Naive thymus-derived CD4-positive, alpha-beta T cell (primary cell): Measurements from ENCODE around the gene ADAM12. TPM values are rescaled to one million over a fixed set of nuclear protein-coding genes. Genes with fewer than 3 reads are reported as not detected.
"Not testable (repeated sequence)": the region's sequence is repeated elsewhere in the genome, so short reads cannot be mapped to it uniquely, and the experiment has no call there.

Source experiments
- ATAC-seq: fragments of 150-1000 bp; cut with Tn5 transposase; 2 replicates; pipeline ENCODE4 v1.10.0; 2021; ENCODE audit warnings: mild to moderate bottlenecking, moderate library complexity
- CTCF ChIA-PET: fragments of 350-600 bp; sonication (Branson Sonifier 250); formaldehyde crosslinking; loops from one replicate; lab custom pipeline; 2021; ENCODE audit warnings: antibody characterized with exemption; lab: Charles Lee
- POLR2A ChIA-PET: fragments of 350-600 bp; sonication (Branson Sonifier 250); formaldehyde crosslinking; loops from one replicate; lab custom pipeline; 2021; ENCODE audit warnings: antibody characterized with exemption, inconsistent platforms; lab: Charles Lee
- DNase-seq, 9 donors: peaks; one replicate each; pipeline versions ENCODE4 v3.0.0 to v3.0.0-alpha.2; 2020 to 2022; ENCODE audit warnings: mixed read lengths in 1 of 9
- H3K27ac ChIP-seq: one replicate; pipeline ENCODE4 v1.7.0; 2013; ENCODE audit warnings: mild to moderate bottlenecking, low read depth, low read length, moderate library complexity
- H3K27me3 ChIP-seq, 2 donors: one replicate each; pipeline ENCODE4 v1.7.0; 2013; ENCODE audit warnings: low read length in 2 of 2, mild to moderate bottlenecking in 2 of 2, moderate library complexity in 2 of 2; ENCODE audit not compliant: control insufficient read depth in 2 of 2, insufficient read depth in 2 of 2
- H3K36me3 ChIP-seq, 3 experiments: 1 replicate in 2 of 3; 2 replicates in 1 of 3; pipeline ENCODE4 v1.7.0; 2013; ENCODE audit warnings: low read length in 3 of 3, mild to moderate bottlenecking in 3 of 3, moderate library complexity in 1 of 3; ENCODE audit not compliant: insufficient read depth in 3 of 3, control insufficient read depth in 2 of 3
- H3K4me1 ChIP-seq, 2 donors: one replicate each; pipeline ENCODE4 v1.7.0; 2013; ENCODE audit warnings: low read length in 2 of 2, mild to moderate bottlenecking in 2 of 2, moderate library complexity in 1 of 2; ENCODE audit not compliant: control insufficient read depth in 2 of 2, insufficient read depth in 2 of 2
- H3K4me3 ChIP-seq: 2 replicates; pipeline ENCODE4 v1.7.0; 2013; ENCODE audit warnings: mild to moderate bottlenecking, low read length
- H3K9me3 ChIP-seq, 3 experiments: 1 replicate in 2 of 3; 2 replicates in 1 of 3; pipeline ENCODE4 v1.7.0; 2013; ENCODE audit warnings: low read length in 3 of 3; ENCODE audit not compliant: control insufficient read depth in 2 of 3
- H3K27ac Mint-ChIP-seq, 9 donors: one replicate each; pipeline ENCODE4 v1.8.0; 2020 to 2022; ENCODE audit warnings: mixed read lengths in 9 of 9, mild to moderate bottlenecking in 8 of 9, moderate library complexity in 5 of 9, inconsistent platforms in 2 of 9
- H3K27me3 Mint-ChIP-seq, 5 donors: one replicate each; pipeline ENCODE4 v1.8.0; 2021 to 2022; ENCODE audit warnings: mixed read lengths in 5 of 5, mild to moderate bottlenecking in 1 of 5
- H3K36me3 Mint-ChIP-seq, 5 donors: one replicate each; pipeline ENCODE4 v1.8.0; 2020 to 2022; ENCODE audit warnings: mixed read lengths in 5 of 5, mild to moderate bottlenecking in 3 of 5, inconsistent platforms in 1 of 5
- H3K4me1 Mint-ChIP-seq, 7 donors: one replicate each; pipeline ENCODE4 v1.8.0; 2020 to 2022; ENCODE audit warnings: mixed read lengths in 7 of 7, mild to moderate bottlenecking in 3 of 7, inconsistent platforms in 1 of 7
- H3K4me3 Mint-ChIP-seq, 10 donors: one replicate each; pipeline ENCODE4 v1.8.0; 2020 to 2022; ENCODE audit warnings: mild to moderate bottlenecking in 10 of 10, mixed read lengths in 10 of 10, moderate library complexity in 6 of 10, inconsistent platforms in 2 of 10
- H3K9me3 Mint-ChIP-seq, 11 donors: one replicate each; pipeline ENCODE4 v1.8.0; 2020 to 2022; ENCODE audit warnings: mixed read lengths in 11 of 11, mild to moderate bottlenecking in 4 of 11, inconsistent platforms in 1 of 11, moderate library complexity in 1 of 11
- intact Hi-C, 2 donors: fragments of 100-400 bp; cut with micrococcal nuclease; formaldehyde crosslinking; loops; one replicate each; pipeline ENCODE4 v1.15.1; 2023
- polyA plus RNA-seq, 2 donors: library from polyadenylated mRNA; unstranded; fragments of 300-500 nt; fragmentation: Illumina TruSeq; gene quantifications; one replicate each; pipeline ENCODE4 v1.2.3, GENCODE V29; 2021
- total RNA-seq, 6 experiments: library from RNA in 5 of 6; stranded (reverse) in 5 of 6; gene quantifications; 1 replicate in 5 of 6; 2 replicates in 1 of 6; pipeline ENCODE4 v1.2.3 and lab custom pipeline; 2021 to 2026

ADAM12 gene
- total and polyA plus RNA-seq, 7 experiments from 2014 or later: 0.58 to 1.0 TPM; not detected in 5

- H3K4me1 Mint-ChIP-seq: no peaks in the 10 kb centered on the region
- Histone ChIP-seq H3K4me3 (no peak overlapping the region), H3K9me3 (no peaks in the 10 kb centered on the region), H3K27me3 (no peaks in the 10 kb centered on the region), H3K36me3 (no peaks in the 10 kb centered on the region), H3K27ac (no peak overlapping the region), H3K4me1 (no peaks in the 10 kb centered on the region)
- intact Hi-C loops: loop anchor here in 1 of 2 donors (10.0 kb wide), 1 partner anchor 525 kb away; no protein-coding TSS in a partner anchor
- H3K27me3 Mint-ChIP-seq: peaks cover 0 to 32% (median 21%) of the 10 kb centered on the region in 5 donors
- ATAC-seq: no peak
- CTCF ChIA-PET: interaction anchor here (1.2 kb wide), 1 partner anchor 1874 kb away, joined by 4 read pairs; no protein-coding TSS in a partner anchor
- DNase-seq: no peak
- no peak overlapping the region for H3K27ac Mint-ChIP-seq
- no peaks in the 10 kb centered on the region for H3K9me3 Mint-ChIP-seq
- H3K4me3 Mint-ChIP-seq: no peak overlapping the region
- no peaks in the 10 kb centered on the region for H3K36me3 Mint-ChIP-seq
- POLR2A ChIA-PET: no interaction called here
These were observed 408.3 kb downstream of the ADAM12 start for GRCh38 chr10:125979976-125980375.

- H3K4me1 Mint-ChIP-seq: no peaks in the 10 kb centered on the region
- intact Hi-C loops: no loop called here
- H3K27me3 Mint-ChIP-seq: peaks cover 0 to 28% (median 19%) of the 10 kb centered on the region in 5 donors
- Histone ChIP-seq H3K9me3 (no peaks in the 10 kb centered on the region), H3K27me3 (no peaks in the 10 kb centered on the region), H3K36me3 (no peaks in the 10 kb centered on the region), H3K4me1 (no peaks in the 10 kb centered on the region), H3K4me3 (no peak overlapping the region), H3K27ac (no peak overlapping the region)
- no peaks in the 10 kb centered on the region for H3K36me3 Mint-ChIP-seq
- no peaks in the 10 kb centered on the region for H3K9me3 Mint-ChIP-seq
- ChIA-PET POLR2A (no interaction called here), CTCF (interaction anchor here (0.7 kb wide), 1 partner anchor 108 kb away, joined by 3 read pairs; no protein-coding TSS in a partner anchor)
- no peak overlapping the region for H3K4me3 Mint-ChIP-seq
- DNase-seq (no peak), ATAC-seq (no peak)
- H3K27ac Mint-ChIP-seq: no peak overlapping the region
These were observed 411.2 kb downstream of the ADAM12 start for GRCh38 chr10:125976960-125977605.

GRCh38 chr10:125970077-125970630 is 418.1 kb downstream of the ADAM12 start:
- H3K9me3 Mint-ChIP-seq: peaks cover 0 to 12% (median 3%) of the 10 kb centered on the region in 11 donors
- H3K4me1 ChIP-seq, H3K27ac Mint-ChIP-seq, H3K4me3 Mint-ChIP-seq, intact Hi-C loops, H3K4me1 Mint-ChIP-seq, H3K36me3 Mint-ChIP-seq, POLR2A ChIA-PET, H3K36me3 ChIP-seq, CTCF ChIA-PET, H3K27me3 ChIP-seq, H3K4me3 ChIP-seq, ATAC-seq, H3K27ac ChIP-seq, DNase-seq, H3K9me3 ChIP-seq: not testable (repeated sequence)
- H3K27me3 Mint-ChIP-seq: peaks cover 0 to 14% (median 7%) of the 10 kb centered on the region in 5 donors

- DNase-seq (no peak), ATAC-seq (no peak)
- CTCF ChIA-PET: no interaction called here
- H3K4me1 Mint-ChIP-seq: no peaks in the 10 kb centered on the region
- Histone ChIP-seq H3K4me3 (no peak overlapping the region), H3K27me3 (no peaks in the 10 kb centered on the region), H3K4me1 (no peaks in the 10 kb centered on the region), H3K36me3 (no peaks in the 10 kb centered on the region), H3K9me3 (no peaks in the 10 kb centered on the region), H3K27ac (no peak overlapping the region)
- H3K4me3 Mint-ChIP-seq: no peak overlapping the region
- intact Hi-C loops: no loop called here
- peaks cover 0 to 16% (median 3%) of the 10 kb centered on the region in 11 donors for H3K9me3 Mint-ChIP-seq
- peaks cover 0 to 3% (median 0%) of the 10 kb centered on the region in 5 donors for H3K36me3 Mint-ChIP-seq
- POLR2A ChIA-PET: no interaction called here
- H3K27ac Mint-ChIP-seq: no peak overlapping the region
- H3K27me3 Mint-ChIP-seq: peaks cover 0 to 10% (median 6%) of the 10 kb centered on the region in 5 donors
These were observed 420.7 kb downstream of the ADAM12 start for GRCh38 chr10:125967533-125967932.

GRCh38 chr10:125964558-125964957 is 423.7 kb downstream of the ADAM12 start:
- Mint-ChIP-seq H3K36me3 (peaks cover 0 to 3% (median 0%) of the 10 kb centered on the region in 5 donors), H3K9me3 (peaks cover 0 to 4% (median 0%) of the 10 kb centered on the region in 11 donors), H3K4me3 (no peak overlapping the region), H3K27ac (no peak overlapping the region), H3K4me1 (no peaks in the 10 kb centered on the region), H3K27me3 (peaks cover 0 to 16% (median 8%) of the 10 kb centered on the region in 5 donors)
- ChIA-PET CTCF (no interaction called here), POLR2A (no interaction called here)
- no peak for DNase-seq
- peaks cover 0 to 3% of the 10 kb centered on the region in 2 donors for H3K27me3 ChIP-seq
- no peaks in the 10 kb centered on the region for H3K4me1 ChIP-seq
- no peak overlapping the region for H3K27ac ChIP-seq
- H3K36me3 ChIP-seq: no peaks in the 10 kb centered on the region
- ATAC-seq: no peak
- H3K9me3 ChIP-seq: no peaks in the 10 kb centered on the region
- intact Hi-C loops: no loop called here
- H3K4me3 ChIP-seq: no peak overlapping the region
